Left lung (tissue), 10 donors: ENCODE results near the gene ULK3. TPM values are rescaled to one million over a fixed set of nuclear protein-coding genes. Genes with fewer than 3 reads are reported as not detected.

Experiments used
- ATAC-seq: fragments of 200-7000 bp; cut with Tn5 transposase; one replicate; pipeline ENCODE4 v1.9.1; 2020; ENCODE audit warnings: moderate library complexity
- DNase-seq, 4 donors: peaks; one replicate each; pipeline ENCODE4 v3.0.0-alpha.2; 2013 to 2020
- H3K27ac ChIP-seq, 2 donors: fragments of 200-600 bp; sonication (generic) in 1 of 2; one replicate each; pipeline versions ENCODE4 v1.5.0 to v1.8.0; 2020 to 2021
- H3K27me3 ChIP-seq, 2 donors: fragments of 200-600 bp; sonication (generic) in 1 of 2; one replicate each; pipeline versions ENCODE4 v1.5.0 to v1.8.0; 2020 to 2021
- H3K36me3 ChIP-seq, 2 donors: fragments of 200-600 bp; sonication (generic) in 1 of 2; one replicate each; pipeline versions ENCODE4 v1.5.0 to v1.8.0; 2020 to 2021
- H3K4me1 ChIP-seq, 2 donors: fragments of 200-600 bp; one replicate each; pipeline ENCODE4 v1.8.0; 2021
- H3K4me3 ChIP-seq, 2 donors: fragments of 200-600 bp; sonication (generic) in 1 of 2; one replicate each; pipeline versions ENCODE4 v1.5.0 to v1.8.0; 2020 to 2021; ENCODE audit warnings: mild to moderate bottlenecking in 1 of 2
- H3K9me3 ChIP-seq, 2 donors: fragments of 200-600 bp; sonication (generic) in 1 of 2; one replicate each; pipeline versions ENCODE4 v1.5.0 to v1.8.0; 2020 to 2021
- CTCF ChIP-seq, 2 donors: fragments of 200-600 bp; sonication (generic) in 1 of 2; IDR thresholded peaks; one replicate each; pipeline versions ENCODE4 v1.5.0 to v1.8.0; 2021; ENCODE audit warnings: antibody characterized with exemption in 2 of 2
- intact Hi-C, 2 donors: fragments of 100-400 bp; cut with DNase I; formaldehyde crosslinking; loops; one replicate each; pipeline versions ENCODE4 v1.11.2 to v1.14.2; 2022
- polyA plus RNA-seq, 6 donors: library from polyadenylated mRNA; unstranded; fragments of 120-200 nt; gene quantifications; one replicate each; pipeline ENCODE4 v1.2.1, GENCODE V29; 2013; ENCODE audit not compliant: insufficient read length in 6 of 6
- total RNA-seq, 2 donors: library from RNA; stranded (reverse); fragmentation: NEBNext Ultra II Directional; extraction: Animal tissue kit (Norgen Biotek cat#: 25700); gene quantifications; one replicate each; pipeline ENCODE4 v1.2.1, GENCODE V29; 2021
- donor health status: DM: no; HTN: yes; CAD: no.
- donor health status: DM: no; HTN: no; CAD: no.

ULK3 gene
- total and polyA plus RNA-seq, 8 donors = 27.3 to 45.1 (median 37.4) TPM

- peaks cover 0 to 5% of the 10 kb centered on the region in 2 donors for H3K4me1 ChIP-seq
- intact Hi-C loops = no loop called here
- H3K9me3 ChIP-seq = no peaks in the 10 kb centered on the region
- no peak for TF ChIP-seq CTCF (IDR thresholded peaks at IDR 0.05)
- no peak overlapping the region for H3K27ac ChIP-seq
- no peaks in the 10 kb centered on the region for H3K36me3 ChIP-seq
- DNase-seq (no peak), ATAC-seq (no peak)
- no peak overlapping the region for H3K4me3 ChIP-seq
- H3K27me3 ChIP-seq = peaks cover 9 to 47% of the 10 kb centered on the region in 2 donors
These were observed 19.6 kb downstream of the ULK3 start for GRCh38 chr15:74823324-74823723.

- DNase-seq (no peak), ATAC-seq (no peak)
- Histone ChIP-seq H3K27ac (no peak overlapping the region), H3K4me1 (peaks cover 0 to 8% of the 10 kb centered on the region in 2 donors), H3K36me3 (no peaks in the 10 kb centered on the region), H3K9me3 (no peaks in the 10 kb centered on the region), H3K4me3 (no peak overlapping the region), H3K27me3 (peaks cover 9 to 37% of the 10 kb centered on the region in 2 donors)
- TF ChIP-seq CTCF (IDR thresholded peaks at IDR 0.05) = no peak
- intact Hi-C loops = no loop called here
These were observed 20.7 kb downstream of the ULK3 start for GRCh38 chr15:74822233-74822632.

GRCh38 chr15:74821790-74822158, 21.2 kb downstream of the ULK3 start:
- H3K27me3 ChIP-seq = peaks cover 5 to 32% of the 10 kb centered on the region in 2 donors
- H3K27ac ChIP-seq = no peak overlapping the region
- DNase-seq (no peak), ATAC-seq (no peak)
- H3K4me3 ChIP-seq = no peak overlapping the region
- no peaks in the 10 kb centered on the region for H3K9me3 ChIP-seq
- intact Hi-C loops = no loop called here
- H3K4me1 ChIP-seq = peaks cover 0 to 8% of the 10 kb centered on the region in 2 donors
- no peak for TF ChIP-seq CTCF (IDR thresholded peaks at IDR 0.05)
- no peaks in the 10 kb centered on the region for H3K36me3 ChIP-seq

GRCh38 chr15:74821091-74821789, 21.7 kb downstream of the ULK3 start:
- no peak for DNase-seq
- TF ChIP-seq CTCF (IDR thresholded peaks at IDR 0.05) = no peak
- H3K4me3 ChIP-seq = no peak overlapping the region
- H3K27me3 ChIP-seq = peaks cover 0 to 27% of the 10 kb centered on the region in 2 donors
- H3K36me3 ChIP-seq = no peaks in the 10 kb centered on the region
- H3K9me3 ChIP-seq = no peaks in the 10 kb centered on the region
- H3K4me1 ChIP-seq = peaks cover 0 to 8% of the 10 kb centered on the region in 2 donors
- no peak for ATAC-seq
- intact Hi-C loops = no loop called here
- H3K27ac ChIP-seq = no peak overlapping the region

- no peak for TF ChIP-seq CTCF (IDR thresholded peaks at IDR 0.05)
- intact Hi-C loops = no loop called here
- Histone ChIP-seq H3K9me3 (no peaks in the 10 kb centered on the region), H3K4me3 (no peak overlapping the region), H3K27ac (no peak overlapping the region), H3K27me3 (peaks cover 0 to 15% of the 10 kb centered on the region in 2 donors), H3K36me3 (no peaks in the 10 kb centered on the region), H3K4me1 (peaks cover 0 to 8% of the 10 kb centered on the region in 2 donors)
- DNase-seq (no peak), ATAC-seq (no peak)
These were observed 22.9 kb downstream of the ULK3 start for GRCh38 chr15:74820056-74820455.
